RWPE1 (cell line): ENCODE data around the gene FTCDNL1.

Source experiments
- CTCF ChIA-PET: fragments of 350-600 bp; sonication (Branson Sonifier 250); formaldehyde crosslinking; extraction: SDS; loops from one replicate; lab custom pipeline; 2021; lab: Yijun Ruan, JAX
- POLR2A ChIA-PET: fragments of 400-600 bp; formaldehyde crosslinking; extraction: SDS; loops from one replicate; lab custom pipeline; 2020; ENCODE audit warnings: antibody characterized with exemption; ENCODE audit not compliant: low non-redundant PET; lab: Yijun Ruan, JAX
- DNase-seq: peaks from one replicate; pipeline ENCODE4 v3.0.0; 2012; ENCODE audit warnings: low spot score
- H3K27ac ChIP-seq: fragments of 450-650 bp; 2 replicates; pipeline ENCODE4 v1.5.1; 2017
- CTCF ChIP-seq: fragments of 450-650 bp; conservative IDR thresholded peaks from 2 replicates; pipeline ENCODE4 v1.5.1; 2017; ENCODE audit warnings: low read depth, mild to moderate bottlenecking

FTCDNL1 gene

GRCh38 chr2:199848389-199849130, 2.4 kb downstream of the FTCDNL1 start:
- H3K27ac ChIP-seq: no peak overlapping the region
- TF ChIP-seq CTCF: no peak
- no peak for DNase-seq
- ChIA-PET CTCF (no interaction called here), POLR2A (no interaction called here)

- TF ChIP-seq CTCF: no peak
- H3K27ac ChIP-seq: no peak overlapping the region
- ChIA-PET POLR2A (no interaction called here), CTCF (interaction anchor here (0.8 kb wide), 1 partner anchor 21 kb away, joined by 3 read pairs; no protein-coding TSS in a partner anchor)
- no peak for DNase-seq
Observed at GRCh38 chr2:199847181-199847864, 3.7 kb downstream of the FTCDNL1 start.

GRCh38 chr2:199842631-199843395, 8.2 kb downstream of the FTCDNL1 start:
- ChIA-PET CTCF (no interaction called here), POLR2A (no interaction called here)
- TF ChIP-seq CTCF: no peak
- H3K27ac ChIP-seq: no peak overlapping the region
- no peak for DNase-seq

GRCh38 chr2:199841409-199841808, 9.6 kb downstream of the FTCDNL1 start:
- CTCF ChIA-PET: no interaction called here
- H3K27ac ChIP-seq: no peak overlapping the region
- DNase-seq: no peak
- TF ChIP-seq CTCF: no peak
- POLR2A ChIA-PET: no interaction called here

GRCh38 chr2:199838399-199838798, 12.6 kb downstream of the FTCDNL1 start:
- ChIA-PET CTCF (no interaction called here), POLR2A (no interaction called here)
- H3K27ac ChIP-seq: no peak overlapping the region
- no peak for DNase-seq
- no peak for TF ChIP-seq CTCF

GRCh38 chr2:199836943-199837342, 14.0 kb downstream of the FTCDNL1 start:
- ChIA-PET POLR2A (no interaction called here), CTCF (interaction anchor here (0.7 kb wide), 1 partner anchor 154 kb away, joined by 3 read pairs; no protein-coding TSS in a partner anchor)
- no peak for TF ChIP-seq CTCF

More at GRCh38 chr2:199836943-199837342, 14.0 kb downstream of the FTCDNL1 start:
- no peak for DNase-seq
- no peak overlapping the region for H3K27ac ChIP-seq
